Kidney epithelial cell (primary cell): Measurements from ENCODE around the gene NOM1. TPM values are rescaled to one million over a fixed set of nuclear protein-coding genes. Genes with fewer than 3 reads are reported as not detected.

Experiments used
- DNase-seq: peaks from one replicate; pipeline ENCODE4 v3.0.0-alpha.2; 2010; ENCODE audit warnings: low read depth
- H3K27me3 ChIP-seq: 2 replicates; pipeline ENCODE4 v1.6.0; 2011; ENCODE audit warnings: low read length; ENCODE audit not compliant: control insufficient read depth, insufficient read depth
- H3K36me3 ChIP-seq: 2 replicates; pipeline ENCODE4 v1.5.1; 2011; ENCODE audit warnings: low read length; ENCODE audit not compliant: control insufficient read depth, insufficient read depth
- H3K4me3 ChIP-seq: 2 replicates; pipeline ENCODE4 v1.5.1; 2011; ENCODE audit warnings: low read depth, mild to moderate bottlenecking, control low read depth, low read length
- total RNA-seq: library from RNA; depleted of rRNA; stranded (reverse); fragments of >200 nt; gene quantifications from 2 replicates; pipeline ENCODE4 v1.2.3, GENCODE V29; 2015
- TF ChIP-seq, protein P1 (sequence below): IDR thresholded peaks from 2 replicates; pipeline ENCODE4 v1.5.1; 2011; ENCODE audit warnings: mild to moderate bottlenecking, moderate library complexity, low read length, control low read depth, inconsistent platforms; ENCODE audit not compliant: insufficient read depth, poor library complexity, severe bottlenecking

The NOM1 gene
- total RNA-seq, 1 donor from 2014 or later, result 15.9 TPM

DNA sequence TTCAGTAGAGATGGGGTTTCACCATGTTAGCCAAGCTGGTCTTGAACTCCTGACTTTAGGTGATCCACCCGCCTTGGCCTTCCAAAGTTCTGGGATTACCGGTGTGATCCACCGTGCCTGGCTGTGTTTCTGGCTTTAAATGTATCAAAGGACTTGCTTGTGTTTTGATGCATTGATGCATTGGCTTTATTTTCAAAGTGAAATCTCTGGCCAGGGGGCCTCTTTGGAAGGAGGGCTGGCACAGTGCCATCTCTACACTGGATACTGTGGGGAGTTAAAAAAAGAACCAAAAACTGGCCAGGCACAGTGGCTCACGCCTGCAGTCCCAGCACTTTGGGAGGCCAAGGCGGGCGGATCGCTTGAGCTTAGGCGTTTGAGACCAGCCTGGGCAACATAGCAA is 44.9 kb downstream of the NOM1 start:
- TF ChIP-seq, protein P1, sequence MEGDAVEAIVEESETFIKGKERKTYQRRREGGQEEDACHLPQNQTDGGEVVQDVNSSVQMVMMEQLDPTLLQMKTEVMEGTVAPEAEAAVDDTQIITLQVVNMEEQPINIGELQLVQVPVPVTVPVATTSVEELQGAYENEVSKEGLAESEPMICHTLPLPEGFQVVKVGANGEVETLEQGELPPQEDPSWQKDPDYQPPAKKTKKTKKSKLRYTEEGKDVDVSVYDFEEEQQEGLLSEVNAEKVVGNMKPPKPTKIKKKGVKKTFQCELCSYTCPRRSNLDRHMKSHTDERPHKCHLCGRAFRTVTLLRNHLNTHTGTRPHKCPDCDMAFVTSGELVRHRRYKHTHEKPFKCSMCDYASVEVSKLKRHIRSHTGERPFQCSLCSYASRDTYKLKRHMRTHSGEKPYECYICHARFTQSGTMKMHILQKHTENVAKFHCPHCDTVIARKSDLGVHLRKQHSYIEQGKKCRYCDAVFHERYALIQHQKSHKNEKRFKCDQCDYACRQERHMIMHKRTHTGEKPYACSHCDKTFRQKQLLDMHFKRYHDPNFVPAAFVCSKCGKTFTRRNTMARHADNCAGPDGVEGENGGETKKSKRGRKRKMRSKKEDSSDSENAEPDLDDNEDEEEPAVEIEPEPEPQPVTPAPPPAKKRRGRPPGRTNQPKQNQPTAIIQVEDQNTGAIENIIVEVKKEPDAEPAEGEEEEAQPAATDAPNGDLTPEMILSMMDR, result no peak
- Histone ChIP-seq H3K36me3 (no peaks in the 10 kb centered on the region), H3K4me3 (no peak overlapping the region), H3K27me3 (peaks cover 26% of the 10 kb centered on the region)
- DNase-seq, result no peak

GRCh38 chr7:156998988-156999957 is 49.8 kb downstream of the NOM1 start:
- no peak overlapping the region for H3K4me3 ChIP-seq
- DNase-seq, result no peak
- TF ChIP-seq, protein P1, result no peak
- no peaks in the 10 kb centered on the region for H3K36me3 ChIP-seq
- peaks cover 63% of the 10 kb centered on the region for H3K27me3 ChIP-seq

DNA sequence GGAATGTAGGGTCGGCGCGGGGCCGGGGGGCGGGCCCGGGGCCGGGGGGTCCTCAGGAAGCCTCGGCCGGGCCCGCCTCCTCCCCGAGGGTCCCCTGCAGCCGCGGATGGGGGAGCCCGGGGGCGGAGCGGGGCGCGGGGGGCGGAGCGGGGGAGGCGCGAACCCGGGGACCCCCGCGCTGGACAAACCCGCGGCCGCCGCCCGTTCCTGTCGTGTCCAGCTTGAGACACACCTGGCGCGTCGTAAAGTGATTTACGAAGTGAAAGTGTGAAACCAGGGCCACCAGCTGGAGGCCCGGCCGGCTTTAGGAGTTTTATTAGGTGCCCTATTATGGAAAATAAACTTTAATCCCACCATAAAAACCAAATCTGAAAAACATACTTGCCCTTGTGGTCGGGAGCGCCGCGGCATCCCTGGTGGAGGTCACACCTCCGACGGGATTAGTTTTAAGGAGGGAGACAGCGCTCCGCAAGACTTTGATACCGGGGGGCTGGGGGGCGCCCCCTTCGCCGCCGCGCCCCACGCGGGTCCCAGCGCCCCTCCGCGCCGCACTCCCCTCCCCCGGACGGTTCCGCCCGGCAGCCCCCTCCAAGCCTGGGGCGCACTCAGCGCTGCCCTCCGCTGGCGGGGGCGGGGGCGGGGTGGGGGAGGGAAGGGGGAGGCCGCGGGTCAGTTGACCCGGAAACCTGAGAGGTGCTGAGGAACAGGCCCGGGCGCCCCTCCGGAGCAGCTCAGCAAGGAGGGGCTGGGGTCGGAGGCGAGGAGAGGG is 50.6 kb downstream of the NOM1 start:
- H3K4me3 ChIP-seq, result no peak overlapping the region
- no peaks in the 10 kb centered on the region for H3K36me3 ChIP-seq
- no peak for DNase-seq
- TF ChIP-seq, protein P1, result no peak
- peaks cover 70% of the 10 kb centered on the region for H3K27me3 ChIP-seq

DNA sequence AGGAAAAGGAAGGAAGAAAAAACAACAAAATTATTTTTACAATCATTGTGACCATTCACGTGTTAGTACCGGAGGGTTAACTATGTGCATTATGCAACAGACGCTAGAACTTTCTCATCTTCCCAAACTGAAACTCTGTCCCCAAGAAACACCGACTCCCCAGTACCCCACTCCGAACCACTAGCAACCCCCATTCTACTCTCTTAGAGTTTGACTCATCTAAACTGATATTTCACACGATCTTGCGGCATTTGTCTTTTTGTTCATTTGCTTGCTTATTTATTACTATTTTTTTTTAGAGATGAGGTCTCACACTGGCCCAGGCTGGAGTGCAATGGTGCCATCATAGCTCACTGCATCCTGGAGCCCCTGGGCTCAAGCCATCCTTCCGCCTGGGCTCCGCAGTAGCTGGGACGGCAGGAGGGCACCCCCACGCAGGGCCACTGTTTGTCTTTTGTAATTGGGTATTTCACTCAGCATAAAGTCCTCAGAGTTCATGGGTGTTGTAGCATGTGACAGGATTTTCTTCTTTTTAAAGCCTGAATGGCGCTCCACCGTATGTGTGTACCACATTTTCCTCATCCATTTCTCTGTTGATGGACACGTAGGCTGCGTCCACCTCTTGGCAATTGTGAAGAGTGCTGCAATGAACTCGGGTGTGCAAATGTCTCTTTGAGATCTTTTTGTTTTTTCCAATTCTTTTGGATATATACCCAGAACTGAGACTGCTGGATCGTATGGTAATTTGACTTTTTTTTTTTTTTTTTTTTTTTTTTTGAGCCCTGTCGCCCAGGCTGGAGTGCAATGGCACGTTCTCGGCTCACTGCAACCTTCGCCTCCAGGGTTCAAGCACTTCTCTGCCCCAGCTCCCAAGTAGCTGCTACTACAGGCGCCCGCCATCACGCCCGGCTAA is 51.5 kb downstream of the NOM1 start:
- Histone ChIP-seq H3K4me3 (no peak overlapping the region), H3K27me3 (peaks cover 78% of the 10 kb centered on the region), H3K36me3 (no peaks in the 10 kb centered on the region)
- DNase-seq, result no peak
- TF ChIP-seq, protein P1, result no peak

- no peak for DNase-seq
- TF ChIP-seq, protein P1, result no peak
- H3K4me3 ChIP-seq, result no peak overlapping the region
- peaks cover 89% of the 10 kb centered on the region for H3K27me3 ChIP-seq
- H3K36me3 ChIP-seq, result no peaks in the 10 kb centered on the region
These were observed 52.7 kb downstream of the NOM1 start for GRCh38 chr7:157001920-157002818.
